Activated naive CD4-positive, alpha-beta T cell treated with Interleukin-2 at 50 U/mL for 16 hours (primary cell): ENCODE results near the gene LLGL2.

Experiments used
- DNase-seq: peaks from one replicate; pipeline ENCODE4 v3.0.0-alpha.2; 2020

LLGL2 gene

DNA sequence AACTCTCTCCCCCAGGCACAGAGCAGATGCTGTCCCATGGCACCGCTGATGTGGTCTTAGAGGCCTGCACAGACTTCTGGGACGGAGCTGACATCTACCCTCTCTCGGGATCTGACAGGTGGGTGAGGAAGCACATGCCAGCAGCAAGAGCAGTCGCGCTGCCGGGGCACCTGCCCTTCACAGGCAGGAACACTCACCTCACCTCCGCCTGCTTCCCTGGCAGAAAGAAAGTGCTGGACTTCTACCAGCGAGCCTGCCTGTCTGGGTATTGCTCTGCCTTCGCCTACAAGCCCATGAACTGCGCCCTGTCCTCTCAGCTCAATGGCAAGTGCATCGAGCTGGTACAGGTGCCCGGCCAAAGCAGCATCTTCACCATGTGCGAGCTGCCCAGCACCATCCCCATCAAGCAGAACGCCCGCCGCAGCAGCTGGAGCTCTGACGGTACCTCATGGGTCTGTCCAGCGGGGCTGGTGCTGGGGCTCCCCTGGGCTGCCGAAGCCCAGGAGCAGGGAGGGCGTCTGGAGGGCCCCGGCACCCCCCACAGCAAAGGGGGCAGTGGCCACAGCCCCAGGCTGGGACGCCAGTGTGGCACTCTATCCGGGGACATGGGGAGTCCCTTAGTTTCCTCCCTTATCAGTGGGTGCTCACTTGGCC is 31.9 kb upstream of the LLGL2 start:
- DNase-seq, result no peak

DNA sequence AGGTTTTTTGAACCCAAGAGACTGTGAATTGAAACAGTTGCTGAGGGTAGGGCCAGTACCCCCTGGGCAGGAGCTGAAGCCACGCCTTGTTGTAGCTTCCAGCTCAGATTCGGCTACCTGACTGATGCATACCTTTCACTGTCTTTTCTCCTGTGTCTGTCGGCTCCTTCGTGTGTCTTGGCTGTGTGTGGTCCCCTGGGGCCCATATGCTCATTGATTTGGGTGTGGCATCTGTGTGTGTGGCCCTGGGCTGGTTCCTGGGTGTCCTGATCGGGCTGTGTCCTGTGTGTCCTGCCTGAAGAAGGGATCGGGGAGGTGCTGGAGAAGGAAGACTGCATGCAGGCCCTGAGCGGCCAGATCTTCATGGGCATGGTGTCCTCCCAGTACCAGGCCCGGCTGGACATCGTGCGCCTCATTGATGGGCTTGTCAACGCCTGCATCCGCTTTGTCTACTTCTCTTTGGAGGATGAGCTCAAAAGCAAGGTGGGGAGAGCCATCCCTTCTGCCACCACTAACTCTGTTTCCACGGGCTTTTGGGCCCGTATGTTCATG is 31.1 kb upstream of the LLGL2 start:
- no peak for DNase-seq

DNA sequence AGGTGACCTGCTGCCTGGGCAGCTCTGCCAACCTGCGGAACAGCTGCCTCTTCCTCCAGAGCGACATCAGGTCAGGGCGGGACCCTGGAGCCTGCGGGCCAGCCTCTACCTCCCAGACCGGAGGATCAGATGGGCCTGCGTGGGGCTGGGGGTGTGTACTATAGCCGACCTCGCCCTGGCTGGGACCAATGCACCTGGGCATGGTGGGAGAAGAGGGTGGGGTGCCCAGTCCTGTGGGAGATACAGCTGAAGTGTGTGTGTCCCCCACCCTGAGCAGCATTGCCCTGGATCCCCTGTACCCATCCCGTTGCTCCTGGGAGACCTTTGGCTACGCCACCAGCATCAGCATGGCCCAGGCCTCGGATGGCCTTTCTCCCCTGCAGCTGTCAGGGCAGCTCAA is 29.5 kb upstream of the LLGL2 start:
- DNase-seq, result no peak

GRCh38 chr17:75498039-75498725 is 27.3 kb upstream of the LLGL2 start:
- no peak for DNase-seq

- DNase-seq, result no peak
These were observed 26.7 kb upstream of the LLGL2 start for GRCh38 chr17:75498726-75499213.

GRCh38 chr17:75499313-75500022 is 26.0 kb upstream of the LLGL2 start:
- DNase-seq, result no peak

DNA sequence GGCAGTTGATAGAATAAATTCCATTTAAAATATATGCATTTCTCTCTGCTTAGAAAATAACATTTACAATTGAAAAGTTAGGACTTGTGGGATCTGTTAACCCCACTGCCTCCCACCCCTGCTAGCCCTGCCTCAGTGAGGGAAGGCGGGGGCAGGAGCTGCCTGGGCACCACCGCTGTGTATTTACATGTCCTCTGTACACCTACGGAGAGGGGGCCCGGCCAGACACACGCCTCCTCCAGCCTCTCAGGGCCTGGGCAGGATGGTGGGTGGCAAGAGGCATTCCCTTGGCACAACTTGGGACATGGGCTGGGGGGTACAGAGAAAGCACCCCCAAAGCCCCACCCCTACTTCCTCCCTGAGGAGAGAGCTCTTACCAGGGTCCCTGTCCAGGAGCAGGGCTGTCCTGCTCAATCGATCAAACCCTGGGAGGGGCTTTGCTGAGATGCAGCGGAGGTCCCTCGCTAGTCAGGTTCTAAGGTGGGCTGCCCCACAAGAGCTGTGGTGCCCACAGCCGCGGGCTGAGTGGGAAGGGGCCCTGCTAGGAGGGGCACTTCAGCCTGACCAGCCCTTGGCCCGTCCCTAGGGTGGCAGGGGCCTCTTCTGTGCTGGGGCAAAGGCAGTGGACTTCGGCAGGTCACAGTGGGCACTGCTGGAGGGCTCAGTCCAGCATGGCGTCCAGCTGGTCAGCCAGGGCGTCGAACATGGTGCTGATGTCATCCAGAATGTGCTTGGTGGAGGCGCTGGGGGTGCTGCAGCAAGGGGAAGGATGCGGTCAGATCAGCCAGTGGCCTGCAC is 24.9 kb upstream of the LLGL2 start:
- DNase-seq, result no peak

GRCh38 chr17:75501378-75502071 is 24.0 kb upstream of the LLGL2 start:
- DNase-seq, result no peak

- DNase-seq, result no peak
These were observed 23.3 kb upstream of the LLGL2 start for GRCh38 chr17:75502072-75502720.

DNA sequence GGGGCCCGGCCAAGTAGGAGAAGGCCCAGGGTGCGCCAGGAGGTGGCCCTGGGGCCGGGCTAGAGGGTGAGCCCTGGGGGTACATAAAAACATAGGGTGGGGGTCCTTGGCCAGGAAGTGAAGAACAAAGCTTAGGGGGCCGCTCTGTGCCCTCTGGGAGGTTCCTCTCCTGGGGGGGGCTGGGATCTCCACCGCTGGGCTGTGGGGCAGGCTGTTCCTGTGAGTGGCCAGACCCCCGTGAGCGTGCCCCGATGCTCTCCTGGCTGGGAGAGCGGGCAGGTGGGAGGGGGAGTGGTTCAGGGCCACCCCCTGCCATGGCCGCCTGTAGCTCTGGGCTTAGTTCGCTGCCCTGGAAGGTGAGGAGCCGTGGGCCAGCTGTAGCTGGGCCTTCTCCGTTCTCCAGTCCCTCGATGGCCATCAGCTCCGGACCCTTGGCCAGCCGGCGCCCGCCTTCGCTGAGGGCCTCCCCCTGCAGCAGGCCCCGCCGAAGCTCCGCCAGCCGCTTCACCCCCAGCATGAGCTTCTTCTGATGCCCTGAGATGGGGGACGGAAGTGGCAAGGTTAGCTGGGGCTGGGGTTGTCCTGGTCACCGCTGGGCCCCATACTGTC is 22.7 kb upstream of the LLGL2 start:
- DNase-seq, result no peak

- DNase-seq, result no peak
These were observed 22.1 kb upstream of the LLGL2 start for GRCh38 chr17:75503337-75503950.

- no peak for DNase-seq
These were observed 21.5 kb upstream of the LLGL2 start for GRCh38 chr17:75503976-75504346.

GRCh38 chr17:75504347-75505151 is 20.9 kb upstream of the LLGL2 start:
- DNase-seq, result peak; percentile 39

DNA sequence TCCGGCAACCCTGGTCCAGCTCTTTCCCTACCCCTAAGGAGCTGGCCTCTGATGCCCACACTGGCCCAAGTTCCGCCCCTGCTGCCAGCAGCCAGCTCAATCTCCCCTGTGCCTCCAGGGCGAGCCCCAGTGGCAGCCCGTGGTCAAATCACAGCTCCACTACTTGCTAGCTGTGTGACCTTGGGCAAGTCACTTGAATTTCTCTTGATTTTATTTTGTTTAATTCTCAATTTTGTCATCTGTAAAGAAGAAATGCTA is 20.4 kb upstream of the LLGL2 start:
- no peak for DNase-seq

- no peak for DNase-seq
These were observed 19.9 kb upstream of the LLGL2 start for GRCh38 chr17:75505640-75506039.

GRCh38 chr17:75506134-75506533 is 19.4 kb upstream of the LLGL2 start:
- no peak for DNase-seq

DNA sequence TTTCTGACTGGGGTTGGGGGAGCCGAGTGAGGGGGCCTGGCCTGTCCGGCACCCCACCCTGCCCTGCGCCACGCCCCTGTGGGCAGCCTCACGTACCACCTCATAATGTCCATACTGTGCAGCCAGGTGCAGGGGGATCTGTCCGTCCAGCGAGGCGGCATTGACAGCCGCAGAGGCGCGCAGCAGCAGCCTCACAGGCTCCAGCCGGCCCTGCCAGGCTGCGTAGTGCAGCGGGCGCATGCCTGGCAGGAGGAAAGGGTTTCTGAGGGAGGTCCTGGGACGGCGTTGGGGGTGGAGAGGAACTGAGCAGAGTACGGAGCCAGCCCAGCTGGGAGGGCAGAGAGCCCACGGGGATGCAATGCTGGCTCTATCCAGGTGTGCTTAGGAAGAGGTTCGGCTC is 18.6 kb upstream of the LLGL2 start:
- DNase-seq, result no peak

DNA sequence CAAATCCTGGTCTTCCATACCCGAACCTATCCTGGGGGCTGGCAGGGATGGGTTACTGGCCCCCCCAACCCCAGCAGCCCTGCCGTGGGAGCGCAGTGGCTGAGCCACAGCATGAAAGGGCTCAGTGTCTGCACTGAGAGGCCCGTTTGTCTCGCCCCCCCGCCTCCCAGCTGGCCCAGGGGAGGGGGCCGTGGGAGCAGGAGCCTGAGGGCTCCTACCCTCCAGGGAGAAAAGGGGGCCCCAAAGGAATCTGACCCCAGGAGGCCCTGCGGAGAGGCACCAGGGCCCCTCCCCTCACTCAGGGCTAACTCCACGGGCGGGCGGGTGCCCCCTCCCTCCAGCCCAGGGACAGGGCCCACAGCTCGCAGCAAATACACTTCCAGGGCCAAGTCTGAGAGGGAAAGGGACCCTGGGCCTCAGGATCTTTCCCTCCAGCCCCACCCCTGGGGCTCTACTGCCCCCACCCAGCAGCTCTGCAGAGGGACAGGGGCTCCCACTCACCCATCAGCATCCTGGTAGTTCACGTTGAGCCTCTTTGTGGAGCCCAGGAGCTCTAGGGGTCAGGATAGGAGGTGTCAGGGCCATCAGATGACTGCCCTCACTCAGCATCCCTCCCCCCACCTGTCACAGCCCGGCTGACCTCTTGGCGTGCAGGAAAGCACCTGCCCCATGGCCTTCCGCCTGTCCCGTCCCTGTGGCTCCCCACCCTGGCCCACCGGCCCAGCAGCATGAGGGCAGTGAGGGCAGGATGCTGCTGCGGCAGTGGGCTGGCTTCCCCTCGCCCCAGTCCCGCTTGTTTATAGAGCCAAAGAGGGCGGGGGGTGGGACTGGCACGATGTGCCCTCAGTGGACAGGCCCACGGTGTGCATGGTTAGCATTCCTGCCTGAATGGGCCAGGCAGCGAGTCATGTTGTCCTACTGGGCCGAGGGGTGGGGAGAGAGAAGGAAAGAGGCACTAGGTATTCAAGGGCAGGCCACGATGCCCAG is 17.5 kb upstream of the LLGL2 start:
- no peak for DNase-seq

GRCh38 chr17:75508931-75509361 is 16.6 kb upstream of the LLGL2 start:
- no peak for DNase-seq
